ENCODE measurements around the gene NELFA. TPM values are rescaled to one million over a fixed set of nuclear protein-coding genes. Genes with fewer than 3 reads are reported as not detected.

NELFA gene
- total RNA-seq, 3 donors from 2014 or later (not counting 1 experiment from before 2014, with no cell fraction given): 38.7 to 47.6 (median 46.0) TPM

- peaks cover 71% of the 10 kb centered on the region for H3K36me3 ChIP-seq (ENCODE audit: control insufficient read depth, insufficient read depth, low read length)
- WGBS (ENCODE audit: insufficient coverage): 97% methylated on average over 19 of the region's 19 CpGs
- intact Hi-C loops (cut with micrococcal nuclease): no loop called here
Measured at GRCh38 chr4:1987296-1987695, 21.5 kb downstream of the NELFA start.

DNA sequence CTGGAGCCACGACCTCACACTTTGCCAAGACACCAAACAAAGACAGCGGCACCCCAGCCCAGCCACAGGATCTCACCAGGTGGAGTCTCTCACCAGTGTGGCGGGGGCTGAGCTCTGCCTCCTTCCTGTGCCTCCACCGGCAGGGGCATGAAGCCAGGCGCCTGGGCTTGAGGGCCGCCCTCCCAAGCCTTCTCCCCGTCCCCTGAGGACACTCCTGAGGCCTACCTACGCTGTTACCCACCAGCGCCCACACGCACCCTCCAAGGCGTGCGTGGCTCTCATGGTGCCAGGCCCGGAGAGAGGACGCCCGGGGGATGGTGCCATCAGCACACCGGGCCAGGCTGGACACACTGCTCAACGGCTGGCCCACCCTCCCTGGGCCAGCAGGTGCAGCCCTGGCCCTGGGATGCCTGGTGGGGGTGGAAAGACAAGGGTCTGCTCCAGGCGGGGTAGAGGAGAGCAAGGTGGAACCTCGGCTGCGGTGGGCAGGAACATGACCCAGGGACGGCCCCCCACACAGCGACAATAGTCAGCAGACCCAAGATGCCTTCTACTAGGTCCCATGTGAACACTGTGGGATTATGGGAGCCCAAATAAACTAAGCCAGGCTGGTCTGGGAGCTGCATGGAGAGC, 22.1 kb downstream of the NELFA start:
- H3K27me3 ChIP-seq (ENCODE audit: control insufficient read depth, insufficient read depth, low read length): no peaks in the 10 kb centered on the region
- H3K36me3 ChIP-seq (ENCODE audit: control insufficient read depth, insufficient read depth, low read length): peaks cover 77% of the 10 kb centered on the region
- 91% methylated on average over 22 of the region's 22 CpGs for WGBS (ENCODE audit: insufficient coverage)
- ATAC-seq (peak in 1 of 3 donors; percentile 38), DNase-seq (no peak)
- Mint-ChIP-seq H3K27ac (no peak overlapping the region), H3K4me1 (peaks cover 0 to 3% of the 10 kb centered on the region in 2 donors), H3K4me3 (no peak overlapping the region), H3K36me3 (no peaks in the 10 kb centered on the region), H3K9me3 (no peaks in the 10 kb centered on the region), H3K27me3 (ENCODE audit: low read depth in 2 of 2) (no peaks in the 10 kb centered on the region)
- H3K4me3 ChIP-seq (ENCODE audit: low read length): no peak overlapping the region
- no peaks in the 10 kb centered on the region for H3K9me3 ChIP-seq (ENCODE audit: control insufficient read depth, insufficient read depth, low read length)
- no peak overlapping the region for H3K27ac ChIP-seq (ENCODE audit: low read length)
- no peaks in the 10 kb centered on the region for H3K4me1 ChIP-seq (ENCODE audit: control insufficient read depth, insufficient read depth, low read length)
- TF ChIP-seq, protein P1, sequence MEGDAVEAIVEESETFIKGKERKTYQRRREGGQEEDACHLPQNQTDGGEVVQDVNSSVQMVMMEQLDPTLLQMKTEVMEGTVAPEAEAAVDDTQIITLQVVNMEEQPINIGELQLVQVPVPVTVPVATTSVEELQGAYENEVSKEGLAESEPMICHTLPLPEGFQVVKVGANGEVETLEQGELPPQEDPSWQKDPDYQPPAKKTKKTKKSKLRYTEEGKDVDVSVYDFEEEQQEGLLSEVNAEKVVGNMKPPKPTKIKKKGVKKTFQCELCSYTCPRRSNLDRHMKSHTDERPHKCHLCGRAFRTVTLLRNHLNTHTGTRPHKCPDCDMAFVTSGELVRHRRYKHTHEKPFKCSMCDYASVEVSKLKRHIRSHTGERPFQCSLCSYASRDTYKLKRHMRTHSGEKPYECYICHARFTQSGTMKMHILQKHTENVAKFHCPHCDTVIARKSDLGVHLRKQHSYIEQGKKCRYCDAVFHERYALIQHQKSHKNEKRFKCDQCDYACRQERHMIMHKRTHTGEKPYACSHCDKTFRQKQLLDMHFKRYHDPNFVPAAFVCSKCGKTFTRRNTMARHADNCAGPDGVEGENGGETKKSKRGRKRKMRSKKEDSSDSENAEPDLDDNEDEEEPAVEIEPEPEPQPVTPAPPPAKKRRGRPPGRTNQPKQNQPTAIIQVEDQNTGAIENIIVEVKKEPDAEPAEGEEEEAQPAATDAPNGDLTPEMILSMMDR (IDR thresholded peaks at IDR 0.05): no peak
- intact Hi-C loops (cut with micrococcal nuclease): no loop called here

More at GRCh38 chr4:1987296-1987695, 21.5 kb downstream of the NELFA start:
- H3K27me3 Mint-ChIP-seq (ENCODE audit: low read depth in 2 of 2): no peaks in the 10 kb centered on the region
- ATAC-seq (no peak), DNase-seq (no peak)
- H3K27ac ChIP-seq (ENCODE audit: low read length): no peak overlapping the region
- H3K9me3 Mint-ChIP-seq: no peaks in the 10 kb centered on the region
- no peak overlapping the region for H3K4me3 Mint-ChIP-seq
- no peaks in the 10 kb centered on the region for H3K4me1 Mint-ChIP-seq
- TF ChIP-seq, protein P1 (IDR thresholded peaks at IDR 0.05): no peak
- no peak overlapping the region for H3K4me3 ChIP-seq (ENCODE audit: low read length)
- no peaks in the 10 kb centered on the region for H3K9me3 ChIP-seq (ENCODE audit: control insufficient read depth, insufficient read depth, low read length)
- H3K27me3 ChIP-seq (ENCODE audit: control insufficient read depth, insufficient read depth, low read length): no peaks in the 10 kb centered on the region
- H3K27ac Mint-ChIP-seq: no peak overlapping the region
- no peaks in the 10 kb centered on the region for H3K36me3 Mint-ChIP-seq
- no peaks in the 10 kb centered on the region for H3K4me1 ChIP-seq (ENCODE audit: control insufficient read depth, insufficient read depth, low read length)

- ATAC-seq (no peak), DNase-seq (no peak)
- no peaks in the 10 kb centered on the region for H3K9me3 ChIP-seq (ENCODE audit: control insufficient read depth, insufficient read depth, low read length)
- Mint-ChIP-seq H3K27me3 (ENCODE audit: low read depth in 2 of 2) (no peaks in the 10 kb centered on the region), H3K9me3 (no peaks in the 10 kb centered on the region), H3K4me3 (no peak overlapping the region), H3K27ac (no peak overlapping the region), H3K4me1 (peaks cover 5 to 9% of the 10 kb centered on the region in 2 donors), H3K36me3 (no peaks in the 10 kb centered on the region)
- intact Hi-C loops (cut with micrococcal nuclease): no loop called here
- no peaks in the 10 kb centered on the region for H3K4me1 ChIP-seq (ENCODE audit: control insufficient read depth, insufficient read depth, low read length)
- H3K36me3 ChIP-seq (ENCODE audit: control insufficient read depth, insufficient read depth, low read length): peaks cover 83% of the 10 kb centered on the region
- WGBS (ENCODE audit: insufficient coverage): 95% methylated on average over 54 of the region's 54 CpGs
- TF ChIP-seq, protein P1 (IDR thresholded peaks at IDR 0.05): no peak
- no peaks in the 10 kb centered on the region for H3K27me3 ChIP-seq (ENCODE audit: control insufficient read depth, insufficient read depth, low read length)
- H3K27ac ChIP-seq (ENCODE audit: low read length): no peak overlapping the region
- no peak overlapping the region for H3K4me3 ChIP-seq (ENCODE audit: low read length)
Measured at GRCh38 chr4:1985780-1986577, 22.8 kb downstream of the NELFA start.
